Kidney glomerular epithelial cell (primary cell): ENCODE data around the gene GSTP1.
A peak's percentile ranks its signal among the peaks of the same experiment; 100 is the strongest.
"Not testable (repeated sequence)": the region's sequence is repeated elsewhere in the genome, so short reads cannot be mapped to it uniquely, and the experiment has no call there.

ENCODE experiments used
- DNase-seq: peaks from one replicate; lab custom pipeline; 2025; lab: John Stamatoyannopoulos, UW

GSTP1 gene

GRCh38 chr11:67597458-67597857, 13.8 kb downstream of the GSTP1 start:
- DNase-seq = not testable (repeated sequence)

GRCh38 chr11:67597963-67598362, 14.4 kb downstream of the GSTP1 start:
- DNase-seq = not testable (repeated sequence)

GRCh38 chr11:67599149-67599548, 15.5 kb downstream of the GSTP1 start:
- no peak for DNase-seq

- DNase-seq = no peak
Measured at GRCh38 chr11:67600324-67601029, 16.9 kb downstream of the GSTP1 start.

- DNase-seq = no peak
Measured at GRCh38 chr11:67601098-67601497, 17.5 kb downstream of the GSTP1 start.

- DNase-seq = not testable (repeated sequence)
Measured at GRCh38 chr11:67604119-67604518, 20.5 kb downstream of the GSTP1 start.

GRCh38 chr11:67604815-67605214, 21.2 kb downstream of the GSTP1 start:
- DNase-seq = no peak

GRCh38 chr11:67605231-67606011, 21.8 kb downstream of the GSTP1 start:
- no peak for DNase-seq

- DNase-seq = peak; percentile 14
Measured at GRCh38 chr11:67606093-67606491, 22.5 kb downstream of the GSTP1 start.

GRCh38 chr11:67606492-67607295, 23.1 kb downstream of the GSTP1 start, which contains the start of gene NDUFV1:
Gene NDUFV1 (plus strand): TSS chr11:67606936. CDS start chr11:67607005, 69 bp downstream.
- peak; percentile 85 for DNase-seq

- no peak for DNase-seq
Measured at GRCh38 chr11:67607507-67607906, 23.9 kb downstream of the GSTP1 start.

- DNase-seq = no peak
Measured at GRCh38 chr11:67608486-67608885, 24.9 kb downstream of the GSTP1 start.

- DNase-seq = no peak
Measured at GRCh38 chr11:67609316-67609715, 25.7 kb downstream of the GSTP1 start.

GRCh38 chr11:67610302-67610868, 26.8 kb downstream of the GSTP1 start:
- DNase-seq = no peak

- no peak for DNase-seq
Measured at GRCh38 chr11:67611165-67611564, 27.6 kb downstream of the GSTP1 start.

GRCh38 chr11:67611704-67612587, 28.3 kb downstream of the GSTP1 start:
- no peak for DNase-seq

- no peak for DNase-seq
Measured at GRCh38 chr11:67612751-67613150, 29.1 kb downstream of the GSTP1 start.

- no peak for DNase-seq
Measured at GRCh38 chr11:67613313-67613959, 29.8 kb downstream of the GSTP1 start.

- peak; percentile 32 for DNase-seq
Measured at GRCh38 chr11:67613960-67614715, 30.5 kb downstream of the GSTP1 start.
